ENCODE data around the gene COL5A1.
A peak's percentile ranks its signal among the peaks of the same experiment; 100 is the strongest.

The COL5A1 gene

GRCh38 chr9:134618833-134619447 is 22.7 kb upstream of the COL5A1 start:
- Histone ChIP-seq H3K9me3 (ENCODE audit: severe bottlenecking) (peaks cover 9% of the 10 kb centered on the region), H3K27ac (ENCODE audit: poor library complexity, severe bottlenecking) (no peak overlapping the region), H3K27me3 (ENCODE audit: insufficient read depth, poor library complexity, severe bottlenecking) (no peaks in the 10 kb centered on the region), H3K36me3 (ENCODE audit: low read depth) (no peaks in the 10 kb centered on the region), H3K4me3 (ENCODE audit: severe bottlenecking) (no peak overlapping the region), H3K4me1 (ENCODE audit: insufficient read depth, poor library complexity, severe bottlenecking) (no peaks in the 10 kb centered on the region)
- no peak for TF ChIP-seq CTCF (IDR thresholded peaks at IDR 0.05; ENCODE audit: poor library complexity, severe bottlenecking)
- ATAC-seq (ENCODE audit: low read depth) (no peak), DNase-seq (ENCODE audit: low spot score) (peak; percentile 40)

- H3K4me1 ChIP-seq (ENCODE audit: insufficient read depth, poor library complexity, severe bottlenecking) = peaks cover 3% of the 10 kb centered on the region
- no peak for TF ChIP-seq CTCF (IDR thresholded peaks at IDR 0.05; ENCODE audit: poor library complexity, severe bottlenecking)
- ATAC-seq (ENCODE audit: low read depth) (no peak), DNase-seq (ENCODE audit: low spot score) (peak; percentile 45)
- H3K27ac ChIP-seq (ENCODE audit: poor library complexity, severe bottlenecking) = no peak overlapping the region
- no peak overlapping the region for H3K4me3 ChIP-seq (ENCODE audit: severe bottlenecking)
- peaks cover 5% of the 10 kb centered on the region for H3K9me3 ChIP-seq (ENCODE audit: severe bottlenecking)
- no peaks in the 10 kb centered on the region for H3K27me3 ChIP-seq (ENCODE audit: insufficient read depth, poor library complexity, severe bottlenecking)
- no peaks in the 10 kb centered on the region for H3K36me3 ChIP-seq (ENCODE audit: low read depth)
Measured at GRCh38 chr9:134619448-134619982, 22.1 kb upstream of the COL5A1 start.

GRCh38 chr9:134619983-134620661 is 21.5 kb upstream of the COL5A1 start:
- ATAC-seq (ENCODE audit: low read depth) = no peak
- TF ChIP-seq CTCF (IDR thresholded peaks at IDR 0.05; ENCODE audit: poor library complexity, severe bottlenecking) = no peak
- DNase-seq (ENCODE audit: low spot score) = peak; percentile 64

GRCh38 chr9:134620751-134621557 is 20.6 kb upstream of the COL5A1 start:
- no peak overlapping the region for H3K4me3 ChIP-seq (ENCODE audit: severe bottlenecking)
- no peaks in the 10 kb centered on the region for H3K9me3 ChIP-seq (ENCODE audit: severe bottlenecking)
- H3K4me1 ChIP-seq (ENCODE audit: insufficient read depth, poor library complexity, severe bottlenecking) = peaks cover 17% of the 10 kb centered on the region
- DNase-seq (ENCODE audit: low spot score) (peak; percentile 60), ATAC-seq (ENCODE audit: low read depth) (no peak)
- H3K36me3 ChIP-seq (ENCODE audit: low read depth) = no peaks in the 10 kb centered on the region
- H3K27ac ChIP-seq (ENCODE audit: poor library complexity, severe bottlenecking) = no peak overlapping the region
- no peak for TF ChIP-seq CTCF (IDR thresholded peaks at IDR 0.05; ENCODE audit: poor library complexity, severe bottlenecking)
- no peaks in the 10 kb centered on the region for H3K27me3 ChIP-seq (ENCODE audit: insufficient read depth, poor library complexity, severe bottlenecking)

More at GRCh38 chr9:134619983-134620661, 21.5 kb upstream of the COL5A1 start:
- Histone ChIP-seq H3K4me1 (ENCODE audit: insufficient read depth, poor library complexity, severe bottlenecking) (peaks cover 9% of the 10 kb centered on the region), H3K36me3 (ENCODE audit: low read depth) (no peaks in the 10 kb centered on the region), H3K27me3 (ENCODE audit: insufficient read depth, poor library complexity, severe bottlenecking) (no peaks in the 10 kb centered on the region), H3K9me3 (ENCODE audit: severe bottlenecking) (no peaks in the 10 kb centered on the region), H3K4me3 (ENCODE audit: severe bottlenecking) (no peak overlapping the region), H3K27ac (ENCODE audit: poor library complexity, severe bottlenecking) (no peak overlapping the region)

Data from RWPE2 (cell line).